ENCODE measurements around the gene MRPS16.

MRPS16 gene

DNA sequence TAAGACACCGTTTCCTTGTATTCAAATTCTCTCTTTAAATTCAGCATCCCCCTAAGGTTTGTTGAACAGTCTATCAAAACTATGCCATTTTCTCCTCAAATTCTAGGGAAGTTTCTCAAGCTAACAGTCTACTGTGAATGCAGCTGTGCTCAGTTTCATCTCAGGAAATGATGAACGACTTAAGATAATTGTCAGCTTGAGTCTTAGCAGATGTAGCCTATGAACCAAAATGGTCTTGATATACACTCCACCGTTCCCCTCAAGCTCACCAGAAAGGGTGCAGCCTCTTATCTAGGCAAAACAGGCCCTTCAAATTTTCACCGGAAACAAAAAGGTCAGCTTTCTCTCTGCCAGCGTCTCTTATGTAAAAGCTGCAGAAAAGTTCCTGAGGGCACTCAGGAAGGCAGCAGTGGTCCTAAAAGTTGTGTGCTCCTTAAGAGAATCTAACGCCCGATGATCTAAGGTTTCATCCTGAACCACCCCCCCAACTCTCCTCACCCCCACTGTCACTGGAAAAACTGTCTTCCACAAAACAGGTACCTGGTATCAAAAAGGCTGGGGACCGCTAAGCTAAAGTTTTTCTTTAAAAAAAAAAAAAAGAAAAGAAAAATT is 7.5 kb downstream of the MRPS16 start:
- DNase-seq (ENCODE audit: low read depth in 4 of 4, low spot score in 1 of 4) = no peak

DNA sequence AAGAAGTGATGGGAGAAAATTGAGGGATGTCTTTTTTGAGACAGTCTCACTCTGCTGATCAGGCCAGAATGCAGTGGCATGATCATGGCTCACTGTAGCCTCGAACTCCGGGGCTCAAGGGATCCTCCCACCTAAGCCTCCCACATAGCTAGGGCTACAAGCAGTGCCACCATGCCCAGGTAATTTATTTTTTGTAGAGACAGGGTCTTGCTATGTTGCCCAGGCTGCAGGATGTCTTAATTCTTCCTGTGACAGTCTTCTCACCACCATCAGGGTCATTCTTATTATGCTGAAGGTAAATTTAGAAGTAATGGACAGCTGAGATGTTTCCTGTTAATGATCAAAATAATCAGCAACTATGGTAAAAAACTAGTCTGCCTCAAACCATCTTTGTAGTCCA is 12.5 kb downstream of the MRPS16 start:
- DNase-seq (ENCODE audit: low read depth in 4 of 4, low spot score in 1 of 4) = no peak

DNA sequence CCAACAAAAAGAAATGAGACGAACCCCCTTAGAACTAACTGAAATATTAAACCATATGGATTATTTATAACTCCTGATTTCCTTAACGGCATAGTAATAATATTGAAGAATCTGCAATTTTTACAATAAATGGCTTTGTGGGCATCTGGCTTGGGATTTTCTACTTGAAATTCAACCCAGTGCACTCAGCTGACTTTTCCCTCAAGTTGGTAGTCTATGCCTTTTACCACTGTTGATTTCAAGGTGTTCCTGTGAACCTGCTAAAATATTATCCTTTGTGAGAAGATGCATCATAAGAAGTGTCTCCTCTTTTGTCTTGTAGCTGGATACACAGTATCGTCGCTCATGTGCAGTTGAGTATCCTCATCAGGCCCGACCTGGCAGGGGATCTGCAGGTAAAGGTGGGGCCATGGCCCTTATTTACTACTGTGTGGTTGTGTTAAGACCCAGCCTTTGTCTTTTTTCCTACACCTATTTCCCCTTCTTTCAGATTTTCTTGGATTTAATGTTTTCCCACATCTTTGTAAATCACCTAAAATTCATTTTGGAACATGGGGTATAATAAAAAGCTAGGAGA is 13.4 kb downstream of the MRPS16 start:
- no peak for DNase-seq (ENCODE audit: low read depth in 4 of 4, low spot score in 1 of 4)

DNA sequence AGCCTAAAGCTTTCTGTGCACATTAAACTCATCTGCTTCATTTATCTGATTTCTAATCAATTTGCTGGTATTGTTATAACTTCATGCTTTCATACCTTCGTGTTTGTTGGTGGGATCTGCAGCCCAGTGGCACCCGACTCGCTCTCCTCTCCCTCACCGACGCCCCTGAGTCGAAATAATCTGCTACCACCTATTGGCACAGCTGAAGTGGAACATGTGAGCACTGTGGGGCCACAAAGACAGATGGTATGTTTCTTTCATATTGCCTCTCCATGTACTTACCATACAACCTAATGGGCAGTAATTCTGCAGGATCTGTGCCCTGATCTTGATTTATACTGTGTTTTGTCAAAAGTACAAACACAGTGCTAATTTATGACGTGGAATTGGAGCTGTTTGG is 17.7 kb downstream of the MRPS16 start:
- DNase-seq (ENCODE audit: low read depth in 4 of 4, low spot score in 1 of 4) = no peak

DNA sequence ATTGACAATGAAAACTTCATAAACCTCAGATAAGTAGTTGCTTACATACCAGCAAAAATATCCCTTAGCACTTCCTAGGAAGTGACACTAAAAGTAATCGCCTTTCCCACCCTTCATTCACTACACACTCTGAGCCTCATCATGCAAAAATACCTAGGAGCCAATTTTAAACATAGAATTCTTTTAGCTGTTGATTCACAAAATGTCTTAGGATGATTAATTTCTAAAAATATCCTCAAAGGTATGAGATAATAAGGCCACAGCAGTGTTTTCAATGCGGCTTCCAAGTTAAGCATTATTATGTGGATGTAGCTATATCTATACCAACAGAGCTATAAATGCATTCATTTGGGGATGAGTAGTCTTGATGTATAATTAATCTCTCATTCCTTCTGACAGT is 18.6 kb downstream of the MRPS16 start:
- no peak for DNase-seq (ENCODE audit: low read depth in 4 of 4, low spot score in 1 of 4)

DNA sequence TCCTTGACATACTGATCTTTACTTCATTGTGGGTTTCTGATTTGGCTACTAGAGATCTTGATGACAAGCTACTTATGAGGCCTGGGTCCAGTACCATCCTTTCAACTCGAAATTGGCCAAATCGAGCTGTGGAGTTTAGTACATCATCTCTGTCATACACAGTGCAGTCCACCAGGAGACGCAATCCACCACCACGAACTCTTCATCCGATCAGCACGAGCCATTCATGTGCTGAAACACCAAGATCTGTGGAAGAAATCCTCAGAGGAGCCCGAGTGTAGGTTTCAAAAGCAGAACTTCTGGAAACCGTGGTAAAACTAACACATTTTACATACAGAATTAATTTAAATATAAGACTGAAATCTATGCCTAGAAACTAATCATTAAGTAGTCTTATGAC is 19.6 kb downstream of the MRPS16 start:
- DNase-seq (ENCODE audit: low read depth in 4 of 4, low spot score in 1 of 4) = no peak

DNA sequence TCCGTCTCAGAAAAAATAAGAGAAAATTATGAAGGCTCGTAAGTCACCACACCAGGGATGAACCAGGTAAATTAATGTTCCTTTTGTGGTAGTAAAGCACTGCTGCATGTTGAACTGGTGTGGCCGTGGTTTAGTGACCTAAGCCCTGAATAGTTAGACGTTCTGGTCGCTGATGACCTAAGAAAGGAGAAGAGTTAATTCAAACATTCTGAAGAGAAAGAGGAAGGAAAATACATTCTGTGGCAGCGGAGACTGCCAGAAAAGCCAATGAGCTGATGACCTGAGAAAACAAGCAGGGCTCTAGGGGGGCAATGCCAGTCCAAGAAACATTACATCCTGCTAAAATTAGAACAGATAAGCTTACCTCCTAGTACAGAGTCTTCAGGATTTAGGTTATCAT is 22.9 kb downstream of the MRPS16 start:
- DNase-seq (ENCODE audit: low read depth in 4 of 4, low spot score in 1 of 4) = no peak

DNA sequence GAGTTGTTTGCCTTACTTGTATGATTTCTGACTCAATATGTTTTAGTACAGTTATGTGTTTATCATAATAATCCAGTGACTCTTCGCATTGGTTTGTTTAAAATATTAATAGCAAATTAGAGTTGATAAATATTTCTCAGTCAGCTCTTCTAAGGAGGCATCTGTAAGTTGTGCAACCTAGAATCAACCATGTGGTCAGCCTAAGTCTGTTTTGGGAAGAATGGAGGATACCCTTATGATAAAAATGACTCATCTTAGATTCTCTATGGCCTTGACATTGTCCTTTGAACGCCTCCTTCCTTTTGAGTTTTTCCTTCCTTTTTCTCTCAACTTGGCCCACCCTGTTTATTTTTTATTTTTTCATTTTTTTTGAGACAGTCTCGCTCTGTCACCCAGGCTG is 24.2 kb downstream of the MRPS16 start:
- no peak for DNase-seq (ENCODE audit: low read depth in 4 of 4, low spot score in 1 of 4)

DNA sequence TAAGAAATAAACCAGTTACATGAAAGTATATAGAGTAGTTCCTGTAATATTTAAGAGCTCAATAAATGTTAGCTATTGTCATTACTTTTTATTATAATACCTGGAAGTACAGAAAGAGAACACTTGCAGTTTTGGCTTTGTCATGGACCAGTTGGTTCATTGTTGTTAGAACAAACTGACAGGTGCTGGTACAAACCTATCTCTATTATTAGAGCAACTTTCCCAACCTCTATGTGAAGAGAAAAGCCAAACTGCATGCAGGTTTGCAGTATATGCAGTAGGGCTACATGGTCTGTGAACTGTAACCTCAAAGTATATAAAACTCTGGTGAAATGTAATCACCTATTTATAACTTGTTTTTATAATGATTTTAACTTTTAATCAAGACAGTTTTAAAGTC is 25.8 kb downstream of the MRPS16 start:
- no peak for DNase-seq (ENCODE audit: low read depth in 4 of 4, low spot score in 1 of 4)

DNA sequence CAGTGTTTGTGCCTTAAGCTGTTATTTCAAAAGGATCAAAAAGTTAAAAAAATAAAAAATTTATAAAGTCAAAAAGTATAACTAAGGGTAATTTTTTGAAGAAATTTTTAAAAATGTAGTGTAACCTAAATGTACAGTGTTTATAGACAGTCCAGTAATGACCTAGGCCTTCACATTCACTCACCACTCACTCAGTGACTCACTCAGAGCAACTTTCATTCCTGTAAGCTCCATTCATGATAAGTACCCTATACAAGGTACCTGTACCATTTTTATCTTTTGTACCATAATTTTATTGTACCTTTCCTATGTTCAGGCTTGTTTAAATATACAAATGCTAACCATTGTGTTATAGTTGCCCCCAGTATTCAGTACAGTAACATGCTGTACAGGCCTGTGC is 26.9 kb downstream of the MRPS16 start:
- no peak for DNase-seq (ENCODE audit: low read depth in 4 of 4, low spot score in 1 of 4)

DNA sequence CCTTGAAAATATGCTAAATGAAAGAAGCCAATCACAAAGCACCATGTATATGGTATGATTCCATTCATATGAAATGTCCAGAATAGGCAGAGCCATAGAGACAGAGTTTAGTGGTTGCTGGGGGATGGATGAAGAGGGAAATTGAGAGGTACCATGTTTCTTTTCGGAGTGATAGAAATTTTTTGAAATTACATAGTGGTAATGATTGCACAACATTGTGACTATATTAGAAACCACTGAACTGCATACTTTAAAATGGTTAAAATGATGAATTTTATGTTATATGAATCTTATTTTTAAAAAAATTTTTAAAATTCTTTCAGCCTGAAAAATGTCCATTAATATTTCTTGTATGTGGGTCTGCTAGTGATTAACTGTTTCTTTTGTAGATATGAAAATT is 31.5 kb downstream of the MRPS16 start:
- no peak for DNase-seq (ENCODE audit: low read depth in 4 of 4, low spot score in 1 of 4)

DNA sequence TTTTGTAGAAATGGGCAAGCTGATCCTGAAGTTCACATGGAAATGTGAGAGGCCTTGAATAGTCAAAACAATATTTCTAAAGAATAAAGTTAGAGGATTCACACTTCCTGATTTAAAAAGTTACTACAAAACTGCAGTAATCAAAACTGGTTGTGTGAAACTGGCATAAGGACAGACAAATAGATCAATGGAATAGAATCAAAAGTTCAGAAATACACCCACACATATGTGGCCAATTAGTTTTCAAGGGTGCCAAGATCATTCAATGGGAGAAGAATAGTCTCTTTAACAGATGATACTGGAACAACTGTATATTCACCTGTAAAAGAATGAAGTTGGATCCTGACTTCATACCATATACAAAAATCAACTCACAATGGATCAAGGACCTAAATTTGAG is 33.1 kb downstream of the MRPS16 start:
- no peak for DNase-seq (ENCODE audit: low read depth in 4 of 4, low spot score in 1 of 4)

DNA sequence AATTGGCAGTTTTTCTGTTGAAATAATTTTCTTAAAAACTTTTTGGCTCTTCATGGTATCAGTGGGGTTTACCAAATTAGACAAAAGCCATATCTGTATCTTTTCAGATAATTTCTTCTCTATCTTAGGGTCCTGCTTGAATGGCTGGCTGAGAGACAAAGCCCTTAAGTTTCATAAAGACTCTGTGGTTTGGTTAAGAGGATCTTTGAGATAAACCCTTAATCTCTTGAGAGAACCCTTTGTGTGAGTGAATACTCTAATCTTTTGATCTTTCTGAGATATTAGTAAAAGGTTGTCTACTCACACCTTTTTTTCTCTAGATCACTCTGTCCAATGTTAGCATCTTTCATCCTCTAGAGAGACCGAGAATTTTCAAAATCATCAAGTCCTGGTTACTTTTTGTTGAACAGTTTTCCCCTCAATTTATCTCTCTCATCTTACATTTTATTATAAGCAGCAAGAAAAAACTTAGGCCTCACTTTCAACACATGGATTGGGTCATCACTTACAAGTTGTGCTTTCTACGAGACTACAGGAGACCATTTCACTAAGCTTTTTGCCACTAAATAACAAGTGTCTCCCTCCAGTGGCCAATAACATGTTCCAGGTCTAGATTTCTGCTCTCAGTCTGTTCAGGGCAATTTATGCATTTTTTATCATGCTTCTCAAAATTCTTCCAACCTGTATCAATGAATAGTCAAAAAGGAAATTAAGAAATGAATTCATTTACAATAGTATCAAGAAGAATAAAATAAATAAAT is 33.8 kb downstream of the MRPS16 start:
- no peak for DNase-seq (ENCODE audit: low read depth in 4 of 4, low spot score in 1 of 4)

DNA sequence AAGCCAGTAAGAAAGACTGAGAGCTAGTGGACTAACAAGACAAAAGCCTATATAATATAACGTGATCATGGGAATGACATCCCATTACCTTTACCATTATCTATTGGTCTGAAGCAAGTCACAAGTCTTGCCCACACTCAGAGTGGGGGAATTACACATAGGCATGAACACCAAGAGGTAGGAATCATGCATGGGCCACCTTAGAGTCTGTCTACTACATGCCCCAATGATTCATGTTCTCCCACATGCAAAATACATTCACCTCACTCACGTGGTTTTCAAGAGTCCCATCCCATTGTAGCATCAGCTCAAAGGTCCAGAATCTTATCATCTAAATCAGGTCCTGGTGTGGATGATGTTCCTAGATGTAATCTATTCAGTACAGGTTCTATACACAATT is 34.8 kb downstream of the MRPS16 start:
- DNase-seq (ENCODE audit: low read depth in 4 of 4, low spot score in 1 of 4) = no peak

DNA sequence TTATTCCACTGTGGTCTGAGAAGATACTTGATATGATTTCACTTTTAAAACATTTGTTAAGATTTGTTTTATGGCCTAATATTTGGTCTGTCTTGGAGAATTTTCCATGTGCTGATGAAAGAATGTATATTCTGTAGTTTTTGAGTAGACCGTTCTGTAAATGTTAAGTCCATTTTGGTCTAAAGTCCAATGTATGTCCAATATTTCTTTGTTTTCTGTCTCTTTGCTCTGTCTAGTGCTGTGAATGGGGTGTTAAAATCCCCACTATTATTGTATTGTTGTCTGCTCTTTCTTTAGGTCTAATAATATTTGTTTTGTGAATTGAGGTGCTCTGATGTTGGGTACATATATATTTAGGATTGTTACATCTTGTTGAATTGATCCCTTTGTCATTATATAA is 36.7 kb downstream of the MRPS16 start:
- DNase-seq (ENCODE audit: low read depth in 4 of 4, low spot score in 1 of 4) = no peak

DNA sequence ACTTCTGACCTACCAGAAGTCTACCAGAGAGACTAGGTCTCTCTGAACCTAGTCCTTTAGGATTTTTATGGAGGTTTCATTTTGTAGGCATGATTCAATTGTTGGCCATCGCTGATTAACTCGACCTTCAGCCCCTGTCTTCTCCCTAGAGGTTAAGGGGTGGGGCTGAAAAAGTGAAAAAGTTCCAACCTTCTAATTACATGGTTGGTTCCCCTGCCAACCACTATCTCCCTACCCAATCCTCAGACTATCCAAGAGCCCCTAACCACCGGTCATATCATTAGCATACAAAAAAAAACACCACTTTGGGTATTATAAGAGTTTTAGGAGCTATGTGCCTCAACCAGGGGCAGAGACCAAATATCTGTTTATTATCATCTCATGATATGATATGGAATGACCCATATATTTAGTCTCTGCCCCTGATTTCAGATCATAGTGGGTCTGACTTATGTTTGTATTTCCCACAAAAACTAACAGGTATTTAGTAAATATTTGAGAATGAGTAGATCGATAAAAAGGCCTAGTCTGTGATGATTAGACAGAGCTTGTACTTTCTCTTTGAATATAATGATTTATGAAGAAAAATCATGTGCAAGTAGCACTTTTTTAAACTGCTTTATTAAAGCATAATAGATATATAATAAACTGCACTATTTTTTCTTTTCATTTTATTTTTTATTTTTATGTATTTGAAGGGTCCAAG is 41.2 kb downstream of the MRPS16 start:
- DNase-seq (ENCODE audit: low read depth in 4 of 4, low spot score in 1 of 4) = no peak

DNA sequence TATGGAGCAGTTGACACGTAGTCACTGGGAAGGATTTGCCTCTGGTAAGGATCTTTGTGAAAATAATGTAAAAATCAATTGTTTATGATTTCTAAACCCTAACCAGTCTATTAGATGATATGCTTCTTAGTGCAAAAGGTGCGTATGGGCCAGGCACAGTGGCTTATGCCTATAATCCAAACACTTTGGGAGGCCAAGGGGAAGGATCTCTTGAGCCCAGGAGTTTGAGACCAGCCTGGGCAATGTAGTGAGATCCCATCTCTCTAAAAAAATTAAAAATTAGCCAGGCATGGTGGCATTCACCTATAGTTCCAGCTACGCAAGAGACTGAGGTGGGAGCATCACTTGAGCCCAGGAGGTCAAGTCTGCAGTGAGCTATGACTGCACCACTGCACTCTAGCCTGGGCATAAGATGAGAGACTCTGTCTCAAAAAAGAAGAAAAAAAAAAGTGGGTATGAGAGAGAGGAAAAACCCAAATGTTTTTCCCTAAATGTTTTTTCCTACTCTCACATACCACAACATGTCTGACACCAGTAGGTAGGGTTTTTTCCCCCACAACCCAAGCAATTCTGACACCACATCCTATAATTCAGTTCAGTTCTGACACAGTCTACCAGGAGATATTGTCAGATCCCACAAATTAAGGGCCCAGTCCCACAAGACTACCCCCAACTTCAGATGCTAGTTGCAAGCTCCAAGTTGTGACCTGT is 41.9 kb downstream of the MRPS16 start:
- DNase-seq (ENCODE audit: low read depth in 4 of 4, low spot score in 1 of 4) = no peak

DNA sequence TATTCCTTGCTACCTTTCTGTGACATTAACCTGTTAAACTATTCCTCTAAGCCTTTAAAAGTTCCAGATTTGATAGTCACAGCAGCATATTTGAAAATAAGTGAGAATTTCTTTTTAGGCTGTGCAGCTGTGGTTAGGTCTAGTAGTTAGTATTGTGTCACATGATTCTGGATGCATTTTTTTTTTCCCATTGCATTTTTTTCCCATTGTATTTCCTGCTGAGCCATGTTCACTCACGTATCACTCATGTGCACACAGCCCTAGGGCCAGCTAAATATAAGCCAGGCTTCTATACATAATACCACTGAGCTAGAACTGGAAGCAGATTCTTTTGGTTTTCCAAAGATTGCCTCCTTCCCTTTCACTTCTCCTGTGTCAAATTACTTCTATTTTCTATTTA is 42.7 kb downstream of the MRPS16 start:
- DNase-seq (ENCODE audit: low read depth in 4 of 4, low spot score in 1 of 4) = no peak

DNA sequence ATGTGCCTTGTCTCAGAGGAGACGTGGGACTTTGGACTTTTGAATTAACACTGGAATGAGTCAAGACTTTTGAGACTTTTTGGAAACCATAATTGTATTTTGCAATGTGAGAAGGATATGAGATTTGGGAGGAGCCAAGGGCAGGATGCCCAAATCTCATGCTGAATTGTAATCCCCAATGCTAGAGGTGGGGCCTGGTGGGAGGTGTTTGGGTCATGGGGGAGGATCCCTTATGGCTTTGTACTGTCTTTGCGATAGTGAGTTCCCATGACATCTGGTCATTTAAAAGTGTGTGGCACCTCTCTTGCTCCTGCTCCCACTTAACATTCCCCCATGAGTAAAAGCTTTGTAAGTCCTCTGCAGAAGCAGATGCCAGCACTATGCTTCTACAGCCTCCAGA is 44.6 kb downstream of the MRPS16 start:
- no peak for DNase-seq (ENCODE audit: low read depth in 4 of 4, low spot score in 1 of 4)

DNA sequence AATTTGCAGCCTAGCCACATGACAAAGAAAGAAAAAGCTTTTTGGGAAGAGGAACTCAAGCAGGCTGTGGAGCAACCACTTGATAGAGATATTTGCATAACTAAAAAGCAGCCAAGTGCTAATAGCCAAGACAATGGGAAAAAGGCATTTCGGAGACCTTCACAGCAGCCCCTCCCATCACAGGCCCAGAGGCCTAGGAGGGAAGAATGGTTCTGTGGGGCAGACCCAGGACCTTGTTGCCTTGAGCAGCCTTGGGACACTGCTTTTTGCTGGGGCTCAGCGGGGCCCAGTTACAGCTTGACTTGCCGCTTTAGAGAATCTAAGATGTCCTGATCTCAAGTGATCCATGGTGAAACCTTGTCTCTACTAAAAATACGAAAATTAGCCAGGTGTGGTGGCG is 46.1 kb downstream of the MRPS16 start:
- no peak for DNase-seq (ENCODE audit: low read depth in 4 of 4, low spot score in 1 of 4)

DNA sequence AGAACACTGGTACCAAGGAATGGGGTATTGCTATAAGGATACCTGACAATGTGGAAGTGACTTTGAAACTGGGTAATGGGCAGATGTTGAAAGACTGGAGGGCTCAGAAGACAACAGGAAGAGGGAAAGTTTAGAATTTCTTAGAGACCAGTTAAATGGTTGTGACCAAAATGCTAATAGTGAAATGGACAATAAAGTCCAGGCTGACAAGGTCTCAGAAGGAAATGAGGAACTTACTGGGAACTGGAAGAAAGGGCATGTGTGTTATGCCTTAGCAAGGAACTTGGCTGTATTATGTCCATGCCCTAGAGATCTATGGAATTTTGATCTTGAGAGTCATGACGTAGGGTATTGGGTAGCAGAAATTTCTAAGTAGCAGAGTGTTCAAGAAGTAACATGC is 46.6 kb downstream of the MRPS16 start:
- no peak for DNase-seq (ENCODE audit: low read depth in 4 of 4, low spot score in 1 of 4)

DNA sequence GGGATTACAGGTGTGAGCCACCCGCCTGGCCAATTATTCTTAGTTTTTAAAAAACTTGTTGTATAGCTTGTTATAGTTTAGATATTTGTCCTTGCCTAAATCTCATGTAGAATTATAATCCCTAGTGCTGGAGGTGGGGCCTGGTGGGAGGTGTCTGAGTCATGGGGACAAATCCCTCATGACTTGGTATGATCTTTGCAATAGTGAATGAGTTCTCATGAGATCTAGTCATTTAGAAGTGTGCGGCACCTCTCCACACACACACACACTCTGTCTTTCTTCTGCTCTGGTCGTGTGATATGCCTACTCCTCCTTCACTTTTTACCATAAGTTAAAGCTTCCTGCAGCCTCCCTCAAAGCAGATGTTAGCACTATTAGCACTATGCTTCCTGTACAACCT is 47.4 kb downstream of the MRPS16 start:
- DNase-seq (ENCODE audit: low read depth in 4 of 4, low spot score in 1 of 4) = no peak

All from stimulated activated CD4-positive, alpha-beta T cell treated with anti-CD3 and anti-CD28 coated beads, Interleukin-1b, Interleukin-23, amount 100 ng/mL, for 24 hours (primary cell).